ENCODE data around the gene DCAF17.

GRCh38 chr2:171509945-171510731, 76.1 kb downstream of the DCAF17 start:
- TF ChIP-seq POLR2A (IDR thresholded peaks at IDR 0.05) (no peak), CTCF (IDR thresholded peaks at IDR 0.05) (no peak), POLR2AphosphoS5 (IDR thresholded peaks at IDR 0.05) (no peak)
